ENCODE data around the gene SYT10. TPM values are rescaled to one million over a fixed set of nuclear protein-coding genes. Genes with fewer than 3 reads are reported as not detected.

The SYT10 gene, protein sequence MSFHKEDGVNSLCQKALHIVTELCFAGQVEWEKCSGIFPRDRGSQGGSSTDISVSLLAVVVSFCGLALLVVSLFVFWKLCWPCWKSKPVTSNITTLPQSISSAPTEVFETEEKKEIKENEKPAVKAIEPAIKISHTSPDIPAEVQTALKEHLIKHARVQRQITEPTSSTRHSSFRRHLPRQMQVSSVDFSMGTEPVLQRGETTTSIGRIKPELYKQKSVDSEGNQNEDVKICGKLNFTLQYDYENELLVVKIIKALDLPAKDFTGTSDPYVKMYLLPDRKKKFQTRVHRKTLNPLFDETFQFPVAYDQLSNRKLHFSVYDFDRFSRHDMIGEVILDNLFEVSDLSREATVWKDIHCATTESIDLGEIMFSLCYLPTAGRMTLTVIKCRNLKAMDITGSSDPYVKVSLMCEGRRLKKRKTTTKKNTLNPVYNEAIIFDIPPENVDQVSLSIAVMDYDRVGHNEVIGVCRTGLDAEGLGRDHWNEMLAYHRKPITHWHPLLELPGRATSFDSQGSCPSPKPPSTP
- total RNA-seq: not detected in 2 replicates

DNA sequence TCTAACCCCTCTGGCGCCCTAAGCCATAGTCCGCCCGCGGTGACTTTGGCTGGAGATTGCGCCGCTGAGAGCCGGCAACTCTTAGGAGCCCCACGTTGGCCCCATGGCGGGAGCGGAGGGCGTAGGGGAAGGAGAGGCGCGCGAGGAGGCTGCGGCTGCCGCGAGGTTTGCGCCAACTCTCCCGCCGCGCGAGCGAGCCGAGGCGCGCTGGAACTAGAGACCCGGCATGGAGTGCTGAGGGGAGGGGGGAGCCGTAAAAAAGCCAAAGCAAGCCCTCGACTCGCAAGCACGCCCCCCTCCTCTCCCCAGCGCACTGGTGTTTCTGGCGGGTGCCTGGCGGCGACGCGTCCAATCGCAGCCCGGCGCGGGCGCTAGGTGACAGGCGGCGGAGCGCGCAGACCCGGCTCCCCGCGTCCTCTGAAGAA is at the start of gene SYT10:
TSS of gene SYT10 (minus strand) at position 233 of the 425 bp plus-strand sequence. CDS start 297 bp downstream, outside the sequence.

